Measurements from ENCODE around the gene PARD3.
"Not testable (repeated sequence)": the region's sequence is repeated elsewhere in the genome, so short reads cannot be mapped to it uniquely, and the experiment has no call there.

The PARD3 gene

DNA sequence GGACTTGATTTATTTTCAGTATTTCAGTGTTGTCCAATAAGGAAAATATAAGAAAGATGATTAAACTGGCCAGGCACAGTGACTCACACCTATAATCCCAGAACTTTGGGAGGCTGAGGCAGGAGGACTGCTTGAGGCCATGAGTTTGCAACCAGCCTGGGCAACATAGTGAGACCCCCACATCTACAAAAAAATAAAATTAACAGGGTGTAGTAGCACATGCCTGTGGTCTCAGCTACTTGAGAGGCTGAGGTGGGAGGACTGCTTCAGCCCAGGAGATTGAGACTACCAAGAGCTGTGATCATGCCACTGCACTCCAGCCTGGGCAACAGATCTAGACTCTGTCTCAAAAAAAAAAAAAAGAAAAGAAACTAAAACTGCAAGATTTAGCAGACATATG is 138.0 kb downstream of the PARD3 start:
- DNase-seq = no peak

DNA sequence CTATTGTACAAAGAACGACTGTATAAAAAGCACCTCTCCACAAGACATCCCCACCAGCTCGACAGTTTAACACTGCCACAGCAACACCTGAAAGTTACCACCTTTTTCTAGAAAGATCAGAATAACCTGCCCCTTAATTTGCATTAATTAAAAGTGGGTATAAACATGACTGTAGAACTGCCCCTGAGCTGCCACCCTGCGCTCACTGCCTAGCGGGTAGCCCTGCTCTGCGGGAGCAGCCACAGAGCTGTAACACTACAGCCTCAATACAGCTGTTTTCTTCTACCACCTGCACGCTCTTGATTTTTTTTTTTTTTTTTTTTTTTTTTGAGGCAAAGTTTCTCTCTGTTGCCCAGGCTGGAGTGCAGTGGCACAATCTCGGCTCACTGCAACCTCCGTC is 140.9 kb downstream of the PARD3 start:
- no peak for DNase-seq

DNA sequence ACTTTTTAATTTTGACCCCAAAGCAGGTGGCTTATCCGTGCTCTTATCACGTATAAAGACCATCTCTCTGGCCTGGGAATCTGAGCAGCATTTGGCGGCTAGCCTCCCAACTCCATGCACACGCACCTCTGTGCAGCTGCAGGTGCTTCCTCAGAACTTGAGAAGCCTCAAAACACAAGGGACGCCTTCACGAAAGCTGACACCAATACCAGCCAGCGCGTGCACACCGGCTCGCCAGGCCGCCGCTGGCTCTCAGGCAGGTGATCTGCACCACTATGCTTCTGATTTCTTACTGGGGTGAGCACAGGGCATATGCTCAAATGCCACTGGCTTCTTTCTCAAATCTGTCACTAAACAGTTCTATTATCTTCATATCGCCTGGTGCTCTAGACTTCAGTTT is 145.0 kb downstream of the PARD3 start:
- no peak for DNase-seq

DNA sequence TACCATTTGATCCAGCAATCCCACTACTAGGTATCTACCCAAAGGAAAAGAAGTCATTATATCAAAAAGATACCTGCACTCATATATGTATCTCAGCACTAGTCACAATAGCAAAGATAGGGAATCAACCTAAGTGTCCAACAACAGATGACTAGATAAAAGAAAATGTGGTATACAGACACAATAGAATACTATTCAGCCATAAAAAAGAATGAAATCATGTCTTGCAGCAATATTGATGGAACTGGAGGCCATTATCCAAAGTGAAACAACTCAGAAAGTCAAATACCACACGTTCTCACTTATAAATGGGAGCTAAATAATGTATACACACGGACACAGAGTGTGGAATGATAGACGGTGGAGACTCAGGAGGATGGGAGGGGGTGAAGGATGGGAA is 146.0 kb downstream of the PARD3 start:
- DNase-seq = no peak

DNA sequence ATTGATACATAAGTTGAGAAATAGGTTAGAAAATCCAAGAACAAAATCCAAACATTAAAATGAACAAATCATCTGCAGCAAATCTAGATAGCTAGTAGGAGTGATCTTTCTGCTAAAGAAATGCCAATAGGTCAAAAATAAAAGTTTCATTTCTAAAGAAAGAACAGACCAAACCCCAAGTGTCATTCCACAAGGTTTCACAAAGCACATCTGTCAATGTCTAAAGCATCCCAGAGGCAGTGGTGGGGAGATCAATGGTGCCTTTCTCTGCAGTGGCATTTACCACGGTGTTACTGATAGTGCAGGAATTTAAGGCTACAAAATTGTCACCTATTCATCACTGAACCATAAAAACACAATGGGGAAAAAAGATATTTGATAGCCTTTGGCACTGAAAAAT is 147.9 kb downstream of the PARD3 start:
- no peak for DNase-seq

DNA sequence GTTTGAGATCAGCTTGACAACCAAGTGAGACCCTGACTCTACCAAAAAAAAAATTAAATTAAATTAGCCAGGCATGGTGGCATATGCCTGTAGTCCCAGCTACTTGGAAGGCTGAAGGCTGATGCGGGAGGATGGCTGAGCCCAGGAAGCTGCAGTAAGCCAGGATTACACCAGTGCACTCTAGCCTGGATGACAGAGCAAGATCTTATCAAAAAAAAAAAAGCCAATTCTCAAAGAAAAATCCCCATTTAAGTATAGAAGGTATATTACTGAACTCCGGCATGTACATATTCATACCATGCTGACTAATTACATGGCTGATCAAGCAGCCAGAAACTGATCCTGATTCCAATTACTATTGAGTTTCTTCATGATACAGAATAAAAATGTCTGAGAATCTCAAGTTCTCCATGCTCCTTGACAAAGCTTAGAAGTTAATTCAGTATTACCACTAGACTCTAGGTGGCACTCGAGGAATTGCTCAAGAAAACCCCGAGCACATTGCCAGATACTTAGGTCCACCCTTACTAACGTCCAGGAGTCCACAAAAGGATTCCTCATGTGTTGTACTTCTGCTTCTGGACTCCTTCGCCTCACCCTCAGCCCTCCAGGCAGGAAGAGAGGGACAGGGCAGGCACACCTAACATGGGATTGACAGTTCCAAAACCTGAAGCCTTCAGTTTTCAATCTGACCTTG is 148.9 kb downstream of the PARD3 start:
- DNase-seq = no peak

DNA sequence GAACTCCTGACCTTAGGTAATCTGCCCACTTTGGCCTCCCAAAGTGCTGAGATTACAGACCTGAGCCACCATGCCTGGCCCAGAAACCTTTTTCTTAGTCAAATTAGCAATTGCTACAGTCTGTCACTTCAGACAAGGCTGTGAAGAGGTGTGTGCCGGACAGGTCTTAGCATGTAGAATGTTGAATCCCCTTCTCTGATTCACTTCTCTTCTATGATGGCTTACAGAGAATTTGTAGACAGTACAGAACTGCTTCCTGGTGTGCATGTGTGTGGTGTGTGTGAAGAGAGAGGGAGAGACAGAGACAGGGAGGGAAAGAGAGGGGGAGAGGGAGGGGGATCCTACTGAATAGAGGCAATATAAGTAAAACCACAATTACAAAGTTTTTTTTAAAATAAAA is 150.4 kb downstream of the PARD3 start:
- DNase-seq = no peak

DNA sequence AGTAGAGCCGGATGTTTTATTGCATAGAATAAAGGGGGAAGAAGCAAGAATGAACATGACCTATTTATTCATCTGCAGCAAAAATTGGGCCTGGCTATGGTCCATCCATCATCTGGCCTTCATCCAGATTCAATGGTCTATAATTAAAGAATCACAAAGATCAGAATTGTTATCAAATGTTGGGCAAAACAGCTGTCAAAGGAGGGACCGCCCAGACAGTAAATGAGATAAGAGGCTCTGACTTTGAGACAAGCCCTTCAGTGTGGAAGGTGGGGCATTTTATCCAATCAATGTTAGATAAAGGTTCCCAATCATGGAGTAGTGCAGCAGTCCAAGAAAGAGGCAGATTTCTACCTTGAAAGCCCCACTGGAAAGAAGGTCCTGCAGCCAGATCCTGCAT is 153.5 kb downstream of the PARD3 start:
- DNase-seq = no peak

DNA sequence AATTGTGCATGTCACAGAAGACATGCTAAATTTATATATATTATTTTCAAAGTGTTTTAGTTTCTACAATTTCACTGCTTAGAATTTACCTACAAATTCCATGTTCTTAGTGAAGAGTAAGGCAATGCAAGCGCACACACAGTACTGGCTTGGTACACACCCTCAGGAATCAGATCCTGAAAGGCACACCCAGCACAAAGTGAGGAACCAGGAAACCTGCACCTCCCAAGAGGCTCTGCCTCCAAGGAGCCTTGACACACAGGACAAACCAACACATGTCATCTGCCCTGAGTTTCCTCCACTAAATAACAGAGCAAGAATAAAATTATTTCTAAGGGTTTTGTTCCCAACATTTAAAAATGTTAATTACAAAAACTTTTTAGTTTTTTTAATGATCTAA is 156.2 kb downstream of the PARD3 start:
- no peak for DNase-seq

DNA sequence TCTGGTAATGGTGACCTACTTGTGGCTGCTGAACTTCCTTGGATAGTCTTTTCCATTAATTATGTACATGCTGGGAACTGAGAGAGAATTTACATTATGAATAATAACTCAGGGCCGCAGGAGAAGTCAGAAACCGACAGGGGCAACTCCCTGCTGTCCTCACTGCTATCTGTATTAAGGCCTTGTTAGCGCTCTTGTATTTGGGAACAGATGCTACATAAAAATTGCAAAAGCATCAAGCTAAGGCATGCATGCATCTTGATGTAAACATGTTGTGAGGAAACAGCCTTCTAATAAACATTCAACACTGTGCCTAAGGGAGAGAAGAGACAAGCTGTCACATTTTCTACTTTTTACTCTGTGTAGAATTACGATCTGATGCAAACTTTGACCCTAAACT is 158.4 kb downstream of the PARD3 start:
- no peak for DNase-seq

DNA sequence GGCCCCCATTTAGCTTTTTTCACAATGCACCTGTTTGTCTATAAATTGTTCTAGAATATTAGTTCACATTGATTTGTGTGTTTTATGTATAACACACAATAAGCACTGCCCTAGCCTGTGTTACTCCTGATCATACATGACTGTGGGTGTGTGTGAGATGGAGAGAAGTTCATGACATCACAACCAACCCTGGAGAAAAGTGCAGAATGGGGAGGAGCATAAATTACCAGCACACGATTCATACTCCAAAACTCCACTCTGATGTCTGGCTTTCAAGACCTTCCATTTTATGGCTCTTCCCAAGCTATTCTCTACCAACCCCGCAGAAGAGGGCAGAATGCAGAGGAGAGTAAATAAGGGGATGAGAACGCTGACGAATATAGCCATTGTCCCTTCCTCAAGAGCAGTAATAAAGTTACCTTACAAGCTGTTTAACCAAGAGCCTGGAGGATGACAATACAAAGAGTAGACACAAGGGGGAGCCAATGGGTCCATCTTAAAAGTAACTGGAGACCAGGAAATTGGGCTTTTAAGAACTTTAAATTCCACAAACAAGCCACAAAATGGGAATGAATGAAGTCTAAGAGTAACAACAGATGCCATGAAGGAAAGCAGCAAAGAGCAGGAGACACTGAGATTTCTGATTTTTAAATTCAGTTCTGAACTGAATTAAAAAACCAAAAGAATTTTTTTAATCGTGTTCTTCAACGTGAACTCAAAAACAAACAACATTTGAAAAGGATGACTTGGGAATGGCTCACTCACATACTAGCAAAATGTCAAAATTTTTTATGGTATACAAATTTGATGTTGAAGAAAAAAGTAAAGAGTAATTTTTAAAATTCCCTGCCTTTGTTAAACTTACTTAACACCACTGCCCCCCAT is 159.6 kb downstream of the PARD3 start:
- DNase-seq = no peak

DNA sequence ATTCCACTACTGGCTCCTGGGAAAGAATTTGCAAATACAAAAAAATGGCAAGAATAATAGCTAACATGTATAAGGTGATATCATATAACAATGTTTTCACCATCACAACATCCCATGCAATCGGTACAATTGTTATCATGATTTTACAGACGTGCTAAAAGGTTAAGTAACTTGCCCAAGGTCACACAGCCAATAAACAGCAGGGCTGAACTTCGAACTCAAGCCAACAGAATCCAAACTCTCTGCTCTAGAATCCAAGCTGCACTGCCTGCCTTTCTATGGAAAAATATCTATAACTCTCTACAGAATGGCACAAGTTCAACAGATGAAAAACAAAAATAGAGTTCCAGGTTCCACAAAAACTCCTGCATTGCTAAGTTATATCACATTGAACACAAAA is 160.9 kb downstream of the PARD3 start:
- DNase-seq = no peak

DNA sequence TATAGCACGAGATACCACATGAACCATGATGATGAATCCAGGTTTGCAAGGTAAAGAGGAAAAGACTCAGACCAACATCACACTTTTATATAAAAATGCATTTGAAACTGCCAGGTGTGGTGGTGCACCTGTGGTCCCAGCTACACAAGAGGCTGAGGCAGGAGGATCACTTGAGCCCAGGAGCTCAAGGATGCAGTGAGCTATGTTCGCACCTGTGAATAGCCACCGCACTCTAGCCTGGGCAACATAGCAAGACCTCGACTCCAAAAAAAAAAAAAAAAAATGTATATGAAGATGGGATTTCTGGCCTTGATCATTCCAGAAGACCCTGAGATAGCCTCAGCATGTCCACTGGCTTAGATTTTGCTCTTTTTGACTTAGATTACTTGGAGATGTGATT is 161.6 kb downstream of the PARD3 start:
- DNase-seq = no peak

DNA sequence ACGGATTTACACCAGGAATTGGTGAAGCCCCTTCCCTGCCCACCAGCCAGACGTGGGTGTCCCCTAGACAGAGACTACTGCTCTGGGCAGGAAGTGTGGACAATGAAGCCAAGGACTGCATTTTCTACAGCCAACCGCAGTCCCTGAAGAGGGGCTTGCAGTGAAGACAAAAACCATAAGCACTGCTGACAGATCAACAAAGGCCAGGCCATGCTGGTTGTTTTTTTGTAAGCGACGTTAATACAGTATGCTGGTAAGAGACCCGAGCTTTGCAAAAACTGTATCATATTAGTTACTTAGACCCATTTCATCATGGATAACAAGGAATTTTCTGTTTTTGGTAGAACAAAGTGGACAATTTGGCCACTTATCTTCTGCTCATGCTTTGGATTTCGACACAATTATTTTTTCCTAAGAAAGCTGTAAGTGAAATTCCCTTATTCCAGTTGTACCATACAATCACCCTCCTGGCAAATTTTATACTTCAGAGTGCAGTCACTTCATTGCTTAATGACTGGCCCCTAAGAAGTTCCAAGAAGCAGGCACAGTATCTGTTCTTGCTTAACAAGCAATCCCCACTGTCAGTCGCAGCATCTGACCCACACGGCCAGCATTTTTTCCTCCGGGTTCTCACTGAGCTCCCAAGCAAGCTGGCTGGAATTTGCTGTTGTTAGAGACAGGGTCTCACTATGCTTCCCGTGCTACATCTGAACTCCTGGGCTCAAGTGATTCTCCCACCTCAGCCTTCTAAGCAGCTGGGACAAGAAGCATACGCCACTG is 163.5 kb downstream of the PARD3 start:
- no peak for DNase-seq

DNA sequence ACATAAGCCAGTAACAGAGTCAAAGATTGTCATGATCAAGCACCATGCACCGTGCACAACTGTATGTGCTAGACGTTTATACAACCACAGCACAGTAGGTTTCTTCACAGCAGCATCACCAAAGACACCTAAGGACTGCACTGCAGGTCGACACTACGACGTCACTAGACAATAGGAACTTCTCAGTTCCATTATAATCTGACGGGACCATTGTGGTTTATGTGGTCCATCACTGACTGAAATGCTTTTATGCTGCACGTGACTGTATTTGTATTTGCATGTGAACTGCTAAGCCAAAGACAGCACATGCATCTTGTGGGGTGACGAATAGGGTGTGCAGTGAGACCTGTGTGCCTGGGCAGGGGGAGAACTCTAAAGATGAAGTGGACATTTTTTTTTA is 164.9 kb downstream of the PARD3 start:
- no peak for DNase-seq

DNA sequence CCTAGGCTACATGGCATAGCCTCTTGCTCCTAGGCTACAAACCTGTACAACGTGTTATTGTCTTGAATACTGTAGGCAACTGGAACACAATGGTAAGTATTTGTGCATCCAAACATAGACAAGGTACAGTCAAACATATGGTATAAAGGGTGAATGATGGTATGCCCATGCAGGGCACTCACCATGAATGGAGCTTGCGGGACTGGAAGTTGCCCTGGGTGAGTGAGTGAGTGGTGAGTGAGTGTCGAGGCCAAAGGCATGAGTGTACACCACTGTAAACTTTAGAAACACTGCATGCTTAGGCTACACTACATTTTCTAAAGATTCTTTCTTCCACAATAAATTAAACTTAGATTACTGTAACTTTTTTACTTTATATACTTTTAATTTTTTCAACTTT is 165.7 kb downstream of the PARD3 start:
- no peak for DNase-seq

DNA sequence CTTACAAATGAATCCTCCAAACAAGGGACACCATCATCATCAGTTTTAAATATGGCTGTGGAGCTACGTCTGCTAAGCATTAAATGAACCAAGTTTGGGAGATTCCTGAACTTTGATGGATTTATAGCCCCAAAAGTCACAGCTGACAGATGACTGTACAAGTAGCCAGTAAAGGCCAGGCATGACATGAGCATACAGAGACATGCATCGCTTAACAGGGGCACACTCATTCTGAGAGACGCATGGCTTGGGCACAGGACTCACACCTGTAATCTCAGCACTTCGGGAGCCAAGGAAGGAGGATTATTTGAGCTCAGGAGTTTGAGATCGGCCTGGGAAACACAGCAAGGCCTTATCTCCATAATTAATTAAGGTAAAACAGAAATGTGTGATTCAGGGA is 166.2 kb downstream of the PARD3 start:
- DNase-seq = no peak

DNA sequence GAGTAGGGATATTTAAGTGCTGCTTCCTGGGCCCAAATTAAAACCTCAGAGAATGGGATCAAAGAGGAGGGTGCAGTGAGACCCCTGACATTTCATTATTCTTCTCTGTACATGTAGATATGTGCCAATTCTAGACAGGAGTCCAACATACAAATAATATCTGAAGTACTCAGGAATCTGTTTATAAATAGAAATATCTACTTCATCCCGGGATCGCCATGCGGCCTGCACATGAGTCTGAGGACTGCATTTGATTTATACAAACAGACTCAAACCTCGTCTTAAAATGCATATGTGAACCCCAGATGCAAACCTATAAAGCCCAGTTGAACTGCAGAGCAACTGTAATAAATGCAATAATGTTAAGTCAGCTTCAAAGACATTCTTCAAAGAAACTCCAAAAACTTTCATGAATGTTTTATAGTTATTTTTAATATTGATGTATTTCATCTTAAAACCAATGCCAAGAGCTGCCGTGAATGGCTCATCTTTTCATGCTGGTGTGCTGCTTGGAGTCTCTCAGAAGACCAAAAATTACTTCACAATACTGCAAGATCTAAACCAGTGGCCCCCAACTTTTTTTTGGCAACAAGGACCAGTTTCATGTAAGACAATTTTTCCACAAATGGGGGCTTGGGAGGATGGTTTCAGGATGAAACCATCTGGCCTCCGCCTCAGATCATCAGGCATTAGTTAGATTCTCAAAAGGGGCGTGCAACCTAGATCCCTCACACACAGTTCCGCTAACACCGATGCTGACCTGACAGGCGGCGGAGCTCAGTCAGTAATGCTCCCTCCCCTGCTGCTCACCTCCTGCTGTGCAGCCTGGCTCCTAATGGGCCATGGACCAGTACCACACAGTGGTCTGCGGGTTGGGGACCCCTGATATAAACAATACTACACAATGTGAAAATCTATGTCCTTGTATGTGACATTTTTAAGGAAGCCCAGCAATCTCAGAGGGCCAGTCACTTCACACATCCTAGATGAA is 166.9 kb downstream of the PARD3 start:
- no peak for DNase-seq

DNA sequence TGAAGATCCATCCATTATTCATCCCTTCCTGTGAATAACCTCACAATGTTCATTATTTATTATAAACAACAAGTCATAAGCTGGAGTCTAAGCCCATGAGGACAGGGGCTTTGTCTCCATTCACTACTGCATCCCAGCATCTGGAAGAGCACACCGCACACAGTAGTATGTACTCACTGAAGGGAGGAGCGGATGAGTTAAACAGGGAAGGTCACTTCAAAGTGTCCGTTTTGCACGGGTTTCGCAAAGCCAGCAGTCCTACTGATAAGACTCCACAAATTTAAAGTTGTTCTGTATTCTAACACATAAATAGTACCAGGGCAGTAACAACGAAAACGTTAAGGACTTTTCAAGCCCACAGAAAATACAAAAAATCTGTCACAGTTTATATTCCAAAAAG is 167.9 kb downstream of the PARD3 start:
- no peak for DNase-seq

DNA sequence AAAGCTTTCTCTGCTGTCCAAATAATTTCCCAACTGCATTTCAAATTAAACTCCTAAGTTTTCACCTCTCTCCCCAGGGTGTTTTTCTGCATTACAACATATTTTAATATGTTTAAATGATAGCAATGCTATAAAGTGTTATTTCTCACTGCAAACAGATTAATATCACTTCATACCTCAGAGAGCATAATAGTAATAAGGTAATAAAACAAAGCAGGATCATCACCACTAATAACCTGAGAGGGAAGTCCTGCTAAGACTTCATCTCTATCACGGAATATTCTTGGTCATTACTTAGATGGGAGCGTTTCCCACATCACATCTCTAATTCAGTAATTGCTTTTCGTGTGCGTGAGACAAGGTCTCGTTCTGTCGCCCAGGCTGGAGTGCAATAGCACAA is 168.8 kb downstream of the PARD3 start:
- DNase-seq = no peak

DNA sequence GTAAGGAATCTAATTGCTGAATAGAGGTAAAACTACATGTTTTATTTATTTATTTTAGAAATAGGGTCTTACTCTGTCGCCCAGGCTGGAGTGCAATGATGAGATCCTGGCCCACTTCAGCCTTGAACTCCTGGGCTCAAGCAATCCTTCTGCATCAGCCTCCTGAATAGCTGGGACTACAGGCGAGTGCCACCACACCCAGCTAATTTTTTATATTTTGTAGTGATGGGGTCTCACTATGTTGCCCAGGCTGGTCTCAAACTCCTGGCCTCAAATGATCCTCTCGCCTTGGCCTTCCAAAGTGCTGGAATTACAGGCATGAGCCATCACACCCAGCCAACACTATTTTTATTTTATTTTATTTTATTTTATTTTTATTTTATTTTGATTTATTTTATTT is 170.3 kb downstream of the PARD3 start:
- not testable (repeated sequence) for DNase-seq

DNA sequence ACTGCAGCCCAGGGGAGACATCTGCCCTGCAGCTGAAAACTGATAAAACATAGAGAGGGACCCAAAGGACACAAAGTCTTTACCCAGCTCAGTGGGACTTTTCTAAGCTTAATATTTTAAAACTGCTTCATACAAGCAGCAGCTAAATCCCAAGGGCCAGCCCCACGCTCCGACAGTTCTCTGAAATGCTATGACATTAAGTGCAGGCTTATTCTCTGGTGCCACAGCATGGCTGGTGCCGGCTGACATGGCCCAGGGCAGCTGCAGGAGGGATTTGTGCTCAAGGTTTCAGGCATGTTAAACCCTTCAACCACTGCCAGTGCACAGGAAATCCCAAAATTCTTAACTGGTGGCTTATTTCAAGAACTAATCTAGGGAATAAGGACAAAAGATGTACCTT is 170.9 kb downstream of the PARD3 start:
- no peak for DNase-seq

DNA sequence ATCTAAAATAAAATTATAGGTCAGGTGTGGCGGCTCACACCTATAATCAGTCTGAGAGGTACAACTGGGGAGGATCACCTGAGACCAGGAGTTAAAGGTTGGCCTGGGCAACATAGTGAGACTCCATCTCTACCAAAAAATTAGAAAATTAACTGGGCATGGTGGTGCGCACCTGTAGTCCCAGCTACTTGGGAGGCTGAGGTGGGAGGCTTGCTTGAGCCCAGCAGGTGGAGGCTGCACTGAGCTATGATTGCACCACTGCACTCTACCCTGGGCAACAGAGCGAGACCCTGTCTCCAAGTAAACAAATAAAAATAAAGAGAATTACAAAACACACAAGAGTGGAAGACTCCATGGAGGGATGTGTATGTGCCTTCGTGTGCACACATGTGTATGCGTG is 171.5 kb downstream of the PARD3 start:
- DNase-seq = no peak
